GM12878 (cell line): ENCODE results near the gene UBQLN4. TPM values are rescaled to one million over a fixed set of nuclear protein-coding genes. Genes with fewer than 3 reads are reported as not detected.

Source experiments
- ATF2 ChIP-seq: IDR thresholded peaks from 2 replicates; pipeline ENCODE4 v1.6.1; 2012; ENCODE audit warnings: low read length, inconsistent platforms
- BCL11A ChIP-seq: IDR thresholded peaks from 2 replicates; pipeline ENCODE4 v1.6.1; 2011; ENCODE audit warnings: low read depth, low read length
- CBX5 ChIP-seq: sonication (generic); IDR thresholded peaks from 2 replicates; pipeline ENCODE4 v1.6.1; 2016; ENCODE audit warnings: low read depth, moderate library complexity, mild to moderate bottlenecking, inconsistent platforms
- DPF2 ChIP-seq: fragments of 450-650 bp; IDR thresholded peaks from 2 replicates; pipeline ENCODE4 v1.6.1; 2017; ENCODE audit warnings: mild to moderate bottlenecking
- E2F8 ChIP-seq: fragments of 450-650 bp; IDR thresholded peaks from 2 replicates; pipeline ENCODE4 v1.6.1; 2018; ENCODE audit warnings: mild to moderate bottlenecking, low read depth, moderate library complexity; ENCODE audit not compliant: partially characterized antibody
- ETV6 ChIP-seq, 2 experiments: fragments of 450-650 bp in 1 of 2; IDR thresholded peaks in 1 of 2; conservative IDR thresholded peaks in 1 of 2; 2 replicates each; pipeline ENCODE4 v1.6.1; 2014; ENCODE audit warnings: antibody characterized with exemption in 1 of 2, borderline replicate concordance in 1 of 2, low read depth in 1 of 2, mild to moderate bottlenecking in 1 of 2, moderate library complexity in 1 of 2
- FOXM1 ChIP-seq: IDR thresholded peaks from 2 replicates; pipeline ENCODE4 v1.6.1; 2012; ENCODE audit warnings: low read depth, mild to moderate bottlenecking, inconsistent platforms, low read length, moderate library complexity
- IKZF2 ChIP-seq, 2 experiments: fragments of 450-650 bp; IDR thresholded peaks; 2 replicates each; pipeline ENCODE4 v1.6.1; 2017; ENCODE audit warnings: mild to moderate bottlenecking in 2 of 2, moderate library complexity in 2 of 2
- MAX ChIP-seq: IDR thresholded peaks from 2 replicates; pipeline ENCODE4 v1.6.1; 2012; ENCODE audit warnings: low read depth, low read length, improper control_type of control experiment
- MLLT1 ChIP-seq: fragments of 450-650 bp; IDR thresholded peaks from 2 replicates; pipeline ENCODE4 v1.6.1; 2016; ENCODE audit warnings: mild to moderate bottlenecking
- MTA3 ChIP-seq: IDR thresholded peaks from 2 replicates; pipeline ENCODE4 v1.6.1; 2012; ENCODE audit warnings: low read length, inconsistent platforms, borderline replicate concordance
- PKNOX1 ChIP-seq: fragments of 450-650 bp; IDR thresholded peaks from 2 replicates; pipeline ENCODE4 v1.6.1; 2016; ENCODE audit warnings: mild to moderate bottlenecking
- RCOR1 ChIP-seq: conservative IDR thresholded peaks from 2 replicates; pipeline ENCODE4 v1.6.1; 2012; ENCODE audit warnings: low read depth, low read length, improper control_type of control experiment
- SUZ12 ChIP-seq: fragments of 200-600 bp; sonication (generic); IDR thresholded peaks from one replicate; pipeline ENCODE4 v1.6.1; 2018; ENCODE audit warnings: antibody characterized with exemption, mild to moderate bottlenecking; ENCODE audit not compliant: unreplicated experiment
- TARDBP ChIP-seq: IDR thresholded peaks from 2 replicates; pipeline ENCODE4 v1.6.1; 2016; ENCODE audit warnings: borderline replicate concordance
- WRNIP1 ChIP-seq: IDR thresholded peaks from 2 replicates; pipeline ENCODE4 v1.6.1; 2011; ENCODE audit warnings: low read depth, low read length, improper control_type of control experiment, borderline replicate concordance
- ZBTB11 ChIP-seq: fragments of 450-650 bp; formaldehyde crosslinking; IDR thresholded peaks from 2 replicates; pipeline ENCODE4 v1.5.0; 2022; ENCODE audit warnings: mild to moderate bottlenecking, missing genetic modification characterization
- ZZZ3 ChIP-seq: IDR thresholded peaks from 2 replicates; pipeline ENCODE4 v1.6.1; 2011; ENCODE audit warnings: low read depth; ENCODE audit not compliant: control insufficient read depth, insufficient read length
- polyA plus RNA-seq, 11 experiments: library from polyadenylated mRNA; depleted of rRNA in 4 of 11; unstranded in 6 of 11; stranded (reverse) in 5 of 11; fragments of >200 nt; fragmentation: Nextera tagmentation in 4 of 11; fragmentation: Illumina TruSeq in 1 of 11; extraction: Ambion mirVana in 4 of 11; extraction: Trizol in 1 of 11; gene quantifications; 1 replicate in 1 of 11; 2 replicates in 10 of 11; pipeline versions ENCODE4 v1.2.1 to v1.2.3, GENCODE V29; 2011 to 2016; ENCODE audit warnings: inconsistent platforms in 2 of 11, missing spikeins in 2 of 11, low read depth in 1 of 11
- total RNA-seq, 4 experiments: library from RNA; depleted of rRNA in 3 of 4; stranded (reverse); fragments of >200 nt in 3 of 4; fragmentation: Illumina TruSeq in 1 of 4; extraction: Trizol in 1 of 4; gene quantifications; 2 replicates each; pipeline versions ENCODE4 v1.2.1 to v1.2.3, GENCODE V29; 2013 to 2021

Gene UBQLN4
- total and polyA plus RNA-seq, 10 of the 15 experiments (the other 5 are each of a cell fraction or from before 2014, with no cell fraction given): 10.0 to 44.6 (median 19.7) TPM

- TF ChIP-seq TARDBP (no peak), DPF2 (peak; percentile 45), MTA3 (no peak), WRNIP1 (no peak), MLLT1 (peak; percentile 97), E2F8 (no peak), ETV6 (conservative IDR thresholded peaks at IDR 0.05 in 1 of 2, IDR thresholded peaks at IDR 0.05 in 1 of 2; ENCODE audit: borderline replicate concordance in 1 of 2, low read depth in 1 of 2) (no peak), SUZ12 (no peak), ATF2 (no peak), BCL11A (no peak), ZBTB11 (CRISPR knock-in tag) (no peak), FOXM1 (no peak), CBX5 (no peak), MAX (no peak; the same call in 1 of the 2 replicates), IKZF2 (IDR thresholded peaks at IDR 0.05) (no peak), ZZZ3 (no peak), RCOR1 (no peak), PKNOX1 (no peak)
Measured at GRCh38 chr1:156076609-156077429, 23.2 kb upstream of the UBQLN4 start (continued).
